Body of pancreas (tissue), 4 donors: ENCODE results near the gene TRIM10. TPM values are rescaled to one million over a fixed set of nuclear protein-coding genes. Genes with fewer than 3 reads are reported as not detected.

Source experiments
- ATAC-seq: fragments of 150-250 bp; one replicate; pipeline ENCODE4 v1.9.1; 2016
- DNase-seq, 4 donors: peaks; one replicate each; pipeline ENCODE4 v3.0.0-alpha.2; 2019
- H3K27ac ChIP-seq, 4 donors: fragments of 200-600 bp; sonication (generic); 1 replicate in 3 of 4; 2 replicates in 1 of 4; pipeline versions ENCODE4 v1.5.1 to v1.6.1; 2016 to 2019; ENCODE audit warnings: mild to moderate bottlenecking in 1 of 4, mixed read lengths in 1 of 4, moderate library complexity in 1 of 4
- H3K27me3 ChIP-seq, 2 donors: fragments of 200-600 bp; sonication (generic); one replicate each; pipeline ENCODE4 v1.6.0; 2016; ENCODE audit warnings: mild to moderate bottlenecking in 1 of 2
- H3K36me3 ChIP-seq, 2 donors: fragments of 200-600 bp; sonication (generic); replicated peaks in 1 of 2; 2 replicates each; pipeline ENCODE4 v1.5.1; 2016; ENCODE audit warnings: low read depth in 2 of 2; ENCODE audit not compliant: insufficient read depth in 1 of 2
- H3K4me1 ChIP-seq: fragments of 200-600 bp; sonication (generic); one replicate; pipeline ENCODE4 v1.6.0; 2016
- H3K4me3 ChIP-seq, 2 donors: fragments of 200-600 bp; sonication (generic); 1 replicate in 1 of 2; 2 replicates in 1 of 2; pipeline ENCODE4 v1.5.1; 2016 to 2019
- H3K9me3 ChIP-seq, 3 donors: fragments of 200-600 bp; sonication (generic); 1 replicate in 2 of 3; 2 replicates in 1 of 3; pipeline ENCODE4 v1.5.1; 2016
- CTCF ChIP-seq, 7 experiments: fragments of 450-650 bp in 4 of 7; fragments of 200-600 bp in 3 of 7; sonication (generic) in 3 of 7; IDR thresholded peaks; one replicate each; pipeline ENCODE4 v1.5.1; 2016 to 2019; ENCODE audit warnings: antibody characterized with exemption in 7 of 7
- POLR2A ChIP-seq, 3 donors: fragments of 450-650 bp; IDR thresholded peaks; one replicate each; pipeline ENCODE4 v1.6.1; 2016; ENCODE audit warnings: antibody characterized with exemption in 3 of 3, mild to moderate bottlenecking in 2 of 3
- WGBS, 2 donors: methylation state at CpG; one replicate each; pipeline ENCODE4 v1.1.5; 2017; 5-methylcytosine and 5-hydroxymethylcytosine counted together
- intact Hi-C: fragments of 100-400 bp; cut with DNase I; formaldehyde crosslinking; loops from one replicate; pipeline ENCODE4 v1.15.1; 2023
- total RNA-seq, 2 donors: library from RNA; depleted of rRNA; stranded (reverse); fragments of >200 nt; gene quantifications; one replicate each; pipeline ENCODE4 v1.1.0, GENCODE V29; 2016

The TRIM10 gene
- total RNA-seq, 2 donors from 2014 or later: not detected

GRCh38 chr6:30196376-30196775 lies 35.4 kb upstream of the TRIM10 start:
- ATAC-seq (no peak), DNase-seq (no peak)
- H3K9me3 ChIP-seq: no peaks in the 10 kb centered on the region
- TF ChIP-seq CTCF (IDR thresholded peaks at IDR 0.05) (no peak), POLR2A (IDR thresholded peaks at IDR 0.05) (no peak)
- no peaks in the 10 kb centered on the region for H3K27me3 ChIP-seq
- H3K27ac ChIP-seq: no peak overlapping the region
- no peak overlapping the region for H3K4me3 ChIP-seq
- intact Hi-C loops: no loop called here
- H3K36me3 ChIP-seq: peaks cover 9 to 27% of the 10 kb centered on the region in 2 donors
- H3K4me1 ChIP-seq: no peaks in the 10 kb centered on the region
- 95 to 100% methylated on average over 2 to 12 of the region's 12 CpGs for WGBS, 2 donors

GRCh38 chr6:30195951-30196350 lies 34.9 kb upstream of the TRIM10 start:
- Histone ChIP-seq H3K27ac (no peak overlapping the region), H3K4me1 (no peaks in the 10 kb centered on the region), H3K4me3 (no peak overlapping the region), H3K9me3 (no peaks in the 10 kb centered on the region), H3K36me3 (peaks cover 9 to 27% of the 10 kb centered on the region in 2 donors), H3K27me3 (no peaks in the 10 kb centered on the region)
- ATAC-seq: no peak
- intact Hi-C loops: no loop called here
- 100% methylated on average over 1 of the region's 1 CpG for WGBS, 2 donors
- TF ChIP-seq CTCF (IDR thresholded peaks at IDR 0.05): no peak
- TF ChIP-seq POLR2A (IDR thresholded peaks at IDR 0.05): no peak
- no peak for DNase-seq

- intact Hi-C loops: no loop called here
- no peaks in the 10 kb centered on the region for H3K9me3 ChIP-seq
- no peaks in the 10 kb centered on the region for H3K4me1 ChIP-seq
- H3K36me3 ChIP-seq: peaks cover 9 to 25% of the 10 kb centered on the region in 2 donors
- 89% methylated on average over 8 of the region's 8 CpGs for WGBS, 2 donors
- no peak for DNase-seq
- no peak overlapping the region for H3K27ac ChIP-seq
- no peaks in the 10 kb centered on the region for H3K27me3 ChIP-seq
- TF ChIP-seq CTCF (IDR thresholded peaks at IDR 0.05) (no peak), POLR2A (IDR thresholded peaks at IDR 0.05) (no peak)
- ATAC-seq: no peak
- H3K4me3 ChIP-seq: no peak overlapping the region
Observed at GRCh38 chr6:30194797-30195690, 34.0 kb upstream of the TRIM10 start.

GRCh38 chr6:30192076-30192475 lies 31.1 kb upstream of the TRIM10 start:
- TF ChIP-seq CTCF (IDR thresholded peaks at IDR 0.05) (no peak), POLR2A (IDR thresholded peaks at IDR 0.05) (no peak)
- ATAC-seq: no peak

More at GRCh38 chr6:30192076-30192475, 31.1 kb upstream of the TRIM10 start:
- no peak overlapping the region for H3K27ac ChIP-seq
- 93 to 95% methylated on average over 5 to 7 of the region's 7 CpGs for WGBS, 2 donors
- H3K27me3 ChIP-seq: no peaks in the 10 kb centered on the region
- no peaks in the 10 kb centered on the region for H3K4me1 ChIP-seq
- no peak overlapping the region for H3K4me3 ChIP-seq
- intact Hi-C loops: no loop called here
- no peaks in the 10 kb centered on the region for H3K9me3 ChIP-seq
- DNase-seq: no peak
- peaks cover 8 to 27% of the 10 kb centered on the region in 2 donors for H3K36me3 ChIP-seq
